Measurements from ENCODE around the gene WASHC2C. TPM values are rescaled to one million over a fixed set of nuclear protein-coding genes. Genes with fewer than 3 reads are reported as not detected.
"Not testable (repeated sequence)": the region's sequence is repeated elsewhere in the genome, so short reads cannot be mapped to it uniquely, and the experiment has no call there.

WASHC2C gene, protein sequence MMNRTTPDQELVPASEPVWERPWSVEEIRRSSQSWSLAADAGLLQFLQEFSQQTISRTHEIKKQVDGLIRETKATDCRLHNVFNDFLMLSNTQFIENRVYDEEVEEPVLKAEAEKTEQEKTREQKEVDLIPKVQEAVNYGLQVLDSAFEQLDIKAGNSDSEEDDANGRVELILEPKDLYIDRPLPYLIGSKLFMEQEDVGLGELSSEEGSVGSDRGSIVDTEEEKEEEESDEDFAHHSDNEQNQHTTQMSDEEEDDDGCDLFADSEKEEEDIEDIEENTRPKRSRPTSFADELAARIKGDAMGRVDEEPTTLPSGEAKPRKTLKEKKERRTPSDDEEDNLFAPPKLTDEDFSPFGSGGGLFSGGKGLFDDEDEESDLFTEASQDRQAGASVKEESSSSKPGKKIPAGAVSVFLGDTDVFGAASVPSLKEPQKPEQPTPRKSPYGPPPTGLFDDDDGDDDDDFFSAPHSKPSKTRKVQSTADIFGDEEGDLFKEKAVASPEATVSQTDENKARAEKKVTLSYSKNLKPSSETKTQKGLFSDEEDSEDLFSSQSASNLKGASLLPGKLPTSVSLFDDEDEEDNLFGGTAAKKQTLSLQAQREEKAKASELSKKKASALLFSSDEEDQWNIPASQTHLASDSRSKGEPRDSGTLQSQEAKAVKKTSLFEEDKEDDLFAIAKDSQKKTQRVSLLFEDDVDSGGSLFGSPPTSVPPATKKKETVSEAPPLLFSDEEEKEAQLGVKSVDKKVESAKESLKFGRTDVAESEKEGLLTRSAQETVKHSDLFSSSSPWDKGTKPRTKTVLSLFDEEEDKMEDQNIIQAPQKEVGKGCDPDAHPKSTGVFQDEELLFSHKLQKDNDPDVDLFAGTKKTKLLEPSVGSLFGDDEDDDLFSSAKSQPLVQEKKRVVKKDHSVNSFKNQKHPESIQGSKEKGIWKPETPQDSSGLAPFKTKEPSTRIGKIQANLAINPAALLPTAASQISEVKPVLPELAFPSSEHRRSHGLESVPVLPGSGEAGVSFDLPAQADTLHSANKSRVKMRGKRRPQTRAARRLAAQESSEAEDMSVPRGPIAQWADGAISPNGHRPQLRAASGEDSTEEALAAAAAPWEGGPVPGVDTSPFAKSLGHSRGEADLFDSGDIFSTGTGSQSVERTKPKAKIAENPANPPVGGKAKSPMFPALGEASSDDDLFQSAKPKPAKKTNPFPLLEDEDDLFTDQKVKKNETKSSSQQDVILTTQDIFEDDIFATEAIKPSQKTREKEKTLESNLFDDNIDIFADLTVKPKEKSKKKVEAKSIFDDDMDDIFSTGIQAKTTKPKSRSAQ (N-terminal part only)
- 61.5 TPM for total RNA-seq
- long read RNA-seq, full-length matches to known transcripts, result 46 of 116 reads
- long read RNA-seq, partial matches to known transcripts, result 26 of 116 reads
- long read RNA-seq, other reads (novel, unspliced or antisense), result 44 of 116 reads

DNA sequence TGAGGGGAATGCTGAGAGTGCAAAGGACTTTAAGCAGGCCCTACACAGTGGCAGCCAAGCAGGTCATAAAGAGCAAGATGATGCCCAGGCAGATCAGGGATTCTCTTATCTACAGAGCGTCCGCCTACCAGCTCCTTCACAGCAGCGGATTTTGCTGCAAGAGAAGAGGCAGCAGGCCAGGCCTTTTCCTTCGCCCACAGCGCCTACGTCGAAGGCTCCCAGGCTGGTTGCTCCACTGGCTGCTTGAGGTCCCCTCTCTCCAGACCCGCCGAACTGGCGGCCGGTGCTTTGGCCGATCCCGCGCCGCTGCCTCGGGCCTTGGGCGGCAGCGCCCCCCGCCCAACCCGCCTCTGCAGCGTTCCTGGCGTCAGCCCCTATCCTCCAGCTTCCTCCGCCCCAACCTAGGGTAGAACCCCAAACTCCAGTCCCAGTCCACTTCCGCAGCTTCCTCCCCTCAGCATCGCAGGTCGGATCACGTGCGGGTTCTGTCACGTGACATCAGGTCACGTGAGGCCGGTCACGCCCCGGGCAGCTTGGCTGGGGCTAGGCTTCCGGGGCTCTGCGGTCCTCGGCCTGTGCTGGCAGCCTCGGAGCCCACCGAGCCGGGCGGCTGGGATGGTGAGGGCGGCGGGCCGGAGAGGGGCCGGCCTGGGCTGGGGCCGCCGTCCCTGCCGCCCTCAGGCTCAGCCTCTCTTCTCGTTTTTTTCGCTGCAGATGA lies at the start of gene WASHC2C:
Gene WASHC2C, plus strand, starts transcription at position 564 of the 718 bp plus-strand sequence. Its CDS starts 52 bp downstream, at position 616.
- DNase-seq (peak; percentile 93), ATAC-seq (peak; percentile 98)
- peak within 1 kb of the TSS; percentile 77 for H3K4me3 ChIP-seq
- H3K9me3 ChIP-seq; H3K27me3 ChIP-seq (ENCODE audit: low read depth); H3K4me1 ChIP-seq; intact Hi-C loops (cut with DNase I); H3K36me3 ChIP-seq: not testable (repeated sequence)
- H3K27ac ChIP-seq, result peak within 1 kb of the TSS; percentile 84

DNA sequence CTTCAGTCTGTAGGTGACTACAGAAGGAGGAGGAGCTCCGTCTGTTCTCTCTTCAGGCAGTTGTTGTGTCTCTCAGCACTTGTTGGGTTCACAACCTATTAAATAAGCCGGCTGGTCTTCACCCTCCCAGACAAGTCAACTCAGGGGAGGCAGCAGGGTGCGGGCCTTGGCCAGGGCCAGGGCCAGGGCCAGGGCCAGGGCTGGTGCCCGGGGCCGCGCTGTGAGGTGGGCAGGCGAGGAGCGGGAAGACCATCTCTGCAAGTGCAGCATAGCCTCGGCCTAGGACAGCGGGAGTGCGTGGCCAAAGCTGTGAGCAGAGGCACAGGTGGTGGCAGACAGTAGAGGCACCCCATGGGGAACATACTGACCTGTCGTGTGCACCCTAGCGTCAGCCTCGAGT lies 48.6 kb upstream of the WASHC2C start:
- ATAC-seq, DNase-seq: not testable (repeated sequence)

DNA sequence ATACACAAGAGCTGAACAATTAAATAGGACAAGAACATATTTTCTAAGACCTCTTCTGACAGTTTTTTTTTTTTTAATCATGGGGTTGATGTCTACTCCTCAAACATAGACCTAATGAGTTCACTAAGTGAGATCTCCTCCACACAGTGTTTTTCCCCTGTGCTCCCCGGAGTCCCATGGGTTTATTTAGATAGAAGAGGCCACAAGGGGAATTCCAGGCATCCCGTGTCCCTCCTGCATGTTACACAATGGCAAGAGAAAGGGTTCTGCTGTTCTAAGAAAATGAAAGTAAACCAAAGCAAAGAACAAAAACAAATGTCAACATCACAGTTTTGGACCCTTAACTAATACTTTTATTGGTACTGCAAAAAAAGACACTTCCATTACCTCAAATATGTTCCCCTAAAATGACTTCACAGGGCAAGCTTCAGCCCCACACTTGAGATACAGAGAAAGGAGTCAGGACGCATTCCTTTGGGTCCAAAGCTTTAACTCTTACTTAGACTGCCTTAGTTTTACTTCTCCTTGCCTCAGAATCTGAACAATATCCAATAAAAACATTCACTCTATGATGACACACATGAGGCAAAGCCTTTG lies 16.8 kb upstream of the WASHC2C start:
- intact Hi-C loops (cut with DNase I); H3K36me3 ChIP-seq; DNase-seq; H3K27me3 ChIP-seq (ENCODE audit: low read depth); H3K9me3 ChIP-seq; H3K4me3 ChIP-seq; H3K4me1 ChIP-seq: not testable (repeated sequence)
- H3K27ac ChIP-seq, result peak overlapping the region; percentile 31
- ATAC-seq, result peak; percentile 47 to 72

More for the DNA sequence above, 48.6 kb upstream of the WASHC2C start:
- H3K27me3 ChIP-seq (ENCODE audit: low read depth); H3K4me3 ChIP-seq; H3K4me1 ChIP-seq; H3K36me3 ChIP-seq; H3K27ac ChIP-seq; H3K9me3 ChIP-seq; intact Hi-C loops (cut with DNase I): not testable (repeated sequence)

DNA sequence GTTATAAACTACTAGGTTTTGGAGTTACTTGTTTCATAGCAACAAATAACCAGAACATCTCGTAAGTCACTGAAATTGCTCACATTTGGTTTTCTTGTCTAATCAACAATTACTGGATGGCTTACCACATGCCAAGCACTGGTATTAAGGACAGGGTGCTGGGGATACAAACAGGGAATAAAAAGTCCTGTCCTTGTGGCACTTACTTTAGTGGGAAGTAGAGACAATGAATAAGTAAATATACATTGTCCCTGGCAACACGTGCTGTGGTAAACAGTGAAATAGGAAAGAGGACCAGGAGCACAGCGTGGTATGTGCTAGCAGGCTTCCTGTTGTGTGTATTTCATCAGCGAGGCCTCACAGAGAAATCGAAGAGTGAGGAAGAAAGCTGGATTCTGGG lies 15.8 kb upstream of the WASHC2C start:
- H3K4me1 ChIP-seq; H3K27me3 ChIP-seq (ENCODE audit: low read depth); H3K36me3 ChIP-seq; intact Hi-C loops (cut with DNase I); H3K4me3 ChIP-seq; DNase-seq; H3K9me3 ChIP-seq: not testable (repeated sequence)
- ATAC-seq, result peak; percentile 35 to 53
- peak overlapping the region; percentile 31 for H3K27ac ChIP-seq

DNA sequence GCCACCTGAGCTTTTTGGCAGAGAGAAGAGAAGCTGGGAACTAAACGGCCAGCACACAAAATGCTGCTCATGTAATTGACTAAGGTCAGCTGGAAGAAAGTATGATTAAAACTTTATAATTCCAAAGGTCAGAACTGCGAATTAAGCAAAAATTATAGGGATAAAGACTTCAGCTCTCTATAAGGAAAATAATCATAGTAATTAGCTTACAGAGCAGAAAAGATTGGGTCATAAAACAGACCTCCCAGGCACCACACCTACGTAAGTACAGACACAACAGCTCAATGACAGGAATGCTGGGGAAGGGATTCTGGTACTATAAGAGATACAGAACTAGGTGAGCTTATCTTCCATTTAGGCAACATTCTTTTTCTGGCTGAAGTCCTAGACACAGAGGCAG lies 10.0 kb upstream of the WASHC2C start:
- H3K27ac ChIP-seq; intact Hi-C loops (cut with DNase I); H3K36me3 ChIP-seq; DNase-seq; H3K27me3 ChIP-seq (ENCODE audit: low read depth); H3K4me1 ChIP-seq; ATAC-seq; H3K4me3 ChIP-seq; H3K9me3 ChIP-seq: not testable (repeated sequence)

DNA sequence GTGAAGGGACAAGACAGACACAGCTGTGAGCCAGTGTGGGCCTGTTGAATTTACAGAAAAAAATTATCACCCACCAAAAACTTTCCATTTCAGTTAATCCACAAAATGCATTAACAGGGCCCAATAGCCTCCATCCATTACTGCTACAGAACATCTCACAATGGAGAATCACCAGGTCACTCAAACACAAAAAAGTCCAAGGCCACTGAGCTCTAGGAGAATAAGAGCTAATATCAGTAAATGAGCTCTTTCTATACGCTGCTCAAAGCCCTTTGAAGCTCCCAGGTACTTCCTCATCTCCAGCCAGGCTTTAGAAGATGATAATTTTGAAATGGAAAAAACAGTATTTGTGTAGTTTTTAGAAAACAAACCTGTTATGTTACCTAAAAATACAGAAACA lies 9.4 kb upstream of the WASHC2C start:
- H3K4me1 ChIP-seq; intact Hi-C loops (cut with DNase I); ATAC-seq; H3K9me3 ChIP-seq; H3K4me3 ChIP-seq; H3K27me3 ChIP-seq (ENCODE audit: low read depth); H3K36me3 ChIP-seq; H3K27ac ChIP-seq; DNase-seq: not testable (repeated sequence)

DNA sequence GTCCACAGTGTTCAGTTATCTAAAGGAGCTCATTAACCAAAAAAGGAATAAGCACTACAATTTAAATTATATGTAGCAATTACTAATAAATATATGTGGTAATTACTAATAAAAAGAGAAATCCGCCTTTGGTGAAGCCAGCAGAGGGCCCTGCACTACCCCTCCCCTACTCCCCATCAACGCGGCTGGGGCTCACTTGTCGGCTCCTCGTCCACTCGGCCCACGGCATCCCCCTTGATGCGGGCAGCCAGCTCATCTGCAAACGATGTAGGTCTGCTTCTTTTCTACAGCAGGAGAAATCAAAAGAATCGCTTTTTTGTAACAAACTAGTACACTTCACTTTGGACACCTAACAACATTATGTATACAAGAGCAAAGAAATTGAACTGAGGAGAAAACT lies 5.6 kb upstream of the WASHC2C start:
- DNase-seq; H3K4me1 ChIP-seq; H3K27ac ChIP-seq; H3K4me3 ChIP-seq; ATAC-seq; H3K36me3 ChIP-seq; intact Hi-C loops (cut with DNase I); H3K27me3 ChIP-seq (ENCODE audit: low read depth); H3K9me3 ChIP-seq: not testable (repeated sequence)

DNA sequence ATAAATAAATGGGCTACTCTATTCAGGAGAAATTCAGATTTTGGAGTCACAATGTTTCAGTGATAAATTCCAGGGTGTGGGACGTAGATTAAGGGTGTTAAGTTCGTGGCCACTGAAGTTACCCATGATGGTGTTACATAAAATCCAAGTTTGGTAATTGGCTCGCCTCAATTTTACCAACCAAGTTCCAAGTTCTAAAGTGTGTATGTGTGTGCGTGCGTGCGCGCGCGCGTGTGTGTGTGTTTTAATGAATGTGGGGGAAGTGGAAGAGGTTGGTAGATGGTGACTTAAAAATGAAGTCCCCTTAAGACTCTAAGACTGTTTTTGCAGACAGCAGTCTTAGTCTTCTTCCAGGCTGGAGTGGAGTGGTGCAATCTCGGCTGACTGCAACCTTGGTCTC lies 3.2 kb upstream of the WASHC2C start:
- ATAC-seq; H3K9me3 ChIP-seq; H3K4me1 ChIP-seq; H3K36me3 ChIP-seq; intact Hi-C loops (cut with DNase I); H3K27me3 ChIP-seq (ENCODE audit: low read depth); H3K27ac ChIP-seq; DNase-seq; H3K4me3 ChIP-seq: not testable (repeated sequence)

DNA sequence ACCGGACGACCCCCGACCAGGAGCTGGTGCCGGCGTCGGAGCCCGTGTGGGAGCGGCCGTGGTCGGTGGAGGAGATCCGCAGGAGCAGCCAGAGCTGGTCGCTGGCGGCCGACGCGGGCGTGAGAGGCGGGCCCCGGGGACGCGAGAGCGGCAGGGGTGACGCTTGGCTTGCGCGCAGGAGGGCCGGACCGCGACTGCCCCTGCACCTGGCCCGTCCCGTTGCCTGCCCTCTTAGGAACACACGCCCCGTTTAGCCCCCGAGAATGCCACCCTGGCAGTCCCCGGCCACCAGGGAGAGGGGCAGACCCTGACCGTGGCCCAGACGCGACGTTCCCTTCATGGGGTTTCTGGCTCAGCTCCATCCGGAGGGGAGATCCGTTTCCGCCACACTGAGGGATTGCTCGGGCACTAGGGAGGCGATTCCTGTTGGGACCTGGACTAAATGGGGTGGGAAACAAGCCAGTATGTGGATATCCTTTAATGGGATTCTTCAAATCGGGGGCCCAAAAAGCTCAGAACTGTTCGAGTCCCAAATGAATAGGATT lies 427 bp downstream of the WASHC2C start:
- H3K9me3 ChIP-seq; H3K4me1 ChIP-seq; H3K27me3 ChIP-seq (ENCODE audit: low read depth); intact Hi-C loops (cut with DNase I); DNase-seq: not testable (repeated sequence)
- ATAC-seq, result peak; percentile 90
- H3K27ac ChIP-seq, result peak overlapping the region; percentile 84
- peaks cover 12% of the 10 kb centered on the region for H3K36me3 ChIP-seq
- peak overlapping the region; percentile 77 for H3K4me3 ChIP-seq

DNA sequence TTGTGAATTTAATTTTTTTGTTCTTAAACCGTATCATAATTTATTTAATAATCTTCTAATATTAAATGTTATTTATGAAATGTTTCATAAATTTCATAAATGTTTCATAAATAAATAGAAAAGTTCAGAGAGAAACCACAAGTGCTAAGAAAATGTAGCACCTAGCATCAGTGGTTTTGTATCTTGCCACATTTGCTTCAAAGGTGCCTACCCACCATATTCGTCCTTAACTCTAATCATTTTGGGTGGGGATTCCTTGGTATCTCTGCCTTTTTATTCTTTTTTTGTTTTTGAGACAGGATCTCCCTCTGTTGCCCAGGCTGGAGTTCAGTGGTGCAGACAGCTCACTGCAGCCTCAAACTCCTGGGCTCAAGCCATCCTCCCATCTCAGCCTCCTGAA lies 7.4 kb downstream of the WASHC2C start:
- H3K9me3 ChIP-seq; H3K4me3 ChIP-seq; H3K27ac ChIP-seq; H3K27me3 ChIP-seq (ENCODE audit: low read depth); ATAC-seq; intact Hi-C loops (cut with DNase I); H3K4me1 ChIP-seq; DNase-seq: not testable (repeated sequence)
- H3K36me3 ChIP-seq, result peaks cover 26% of the 10 kb centered on the region

Data from lower lobe of right lung (tissue), 2 donors.